Transverse colon (tissue), 3 donors: ENCODE results near the gene TCF7L2.

ENCODE experiments used
- CTCF ChIP-seq, 5 experiments: fragments of 200-600 bp in 3 of 5; fragments of 450-650 bp in 2 of 5; sonication (generic) in 3 of 5; IDR thresholded peaks; 1 replicate in 2 of 5; 2 replicates in 3 of 5; pipeline ENCODE4 v1.5.1; 2016 to 2017; ENCODE audit warnings: antibody characterized with exemption in 5 of 5, inconsistent platforms in 3 of 5, mild to moderate bottlenecking in 2 of 5, moderate library complexity in 1 of 5
- POLR2A ChIP-seq: fragments of 450-650 bp; IDR thresholded peaks from one replicate; pipeline ENCODE4 v1.6.1; 2016; ENCODE audit warnings: antibody characterized with exemption, mild to moderate bottlenecking, moderate library complexity

DNA sequence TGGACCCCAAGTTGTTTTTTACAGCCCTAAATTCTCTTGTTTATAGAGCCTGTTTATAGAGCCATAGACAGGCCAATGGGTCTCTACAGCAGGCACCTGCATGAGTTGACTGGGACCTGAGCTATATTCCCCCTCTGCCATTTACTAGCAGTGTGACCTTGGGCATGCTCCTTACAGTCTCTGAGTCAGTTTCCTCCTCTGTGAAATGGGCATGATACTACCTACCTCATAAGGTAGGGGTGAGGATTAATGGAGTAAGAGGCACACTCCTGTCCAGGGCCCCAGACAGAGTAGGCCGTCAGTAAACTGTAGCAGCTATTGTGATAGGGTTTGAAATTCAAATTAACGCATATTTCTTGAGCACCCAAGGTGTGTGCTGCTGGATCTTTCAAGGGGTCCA, 138.1 kb downstream of the TCF7L2 start:
- TF ChIP-seq POLR2A (no peak), CTCF (IDR thresholded peaks at IDR 0.05) (no peak)
